ENCODE measurements around the gene BABAM2. TPM values are rescaled to one million over a fixed set of nuclear protein-coding genes. Genes with fewer than 3 reads are reported as not detected.

The BABAM2 gene
- total RNA-seq, 4 donors from 2014 or later = 34.4 to 44.9 (median 38.3) TPM

DNA sequence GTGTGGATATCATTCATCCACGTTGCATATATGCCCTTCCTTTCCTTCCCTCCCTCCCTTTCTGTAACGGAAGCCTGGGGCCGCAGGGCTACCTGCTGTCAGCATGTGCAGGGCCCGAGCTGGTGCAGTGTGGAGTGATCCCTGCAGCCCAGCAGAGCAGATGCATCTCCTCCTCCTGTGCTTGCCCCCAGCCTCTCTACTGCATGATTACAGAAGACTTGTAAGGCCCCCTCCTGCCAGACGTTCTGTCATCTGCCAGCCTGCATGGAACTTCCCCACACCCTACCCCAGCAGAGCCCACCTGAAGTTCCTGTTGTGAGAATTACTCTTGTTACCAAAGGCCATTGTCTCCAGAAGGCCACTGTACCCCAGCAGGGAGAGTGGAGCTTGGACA, 434.6 kb downstream of the BABAM2 start:
- no peak for TF ChIP-seq CTCF (IDR thresholded peaks at IDR 0.05; ENCODE audit: low read depth)

DNA sequence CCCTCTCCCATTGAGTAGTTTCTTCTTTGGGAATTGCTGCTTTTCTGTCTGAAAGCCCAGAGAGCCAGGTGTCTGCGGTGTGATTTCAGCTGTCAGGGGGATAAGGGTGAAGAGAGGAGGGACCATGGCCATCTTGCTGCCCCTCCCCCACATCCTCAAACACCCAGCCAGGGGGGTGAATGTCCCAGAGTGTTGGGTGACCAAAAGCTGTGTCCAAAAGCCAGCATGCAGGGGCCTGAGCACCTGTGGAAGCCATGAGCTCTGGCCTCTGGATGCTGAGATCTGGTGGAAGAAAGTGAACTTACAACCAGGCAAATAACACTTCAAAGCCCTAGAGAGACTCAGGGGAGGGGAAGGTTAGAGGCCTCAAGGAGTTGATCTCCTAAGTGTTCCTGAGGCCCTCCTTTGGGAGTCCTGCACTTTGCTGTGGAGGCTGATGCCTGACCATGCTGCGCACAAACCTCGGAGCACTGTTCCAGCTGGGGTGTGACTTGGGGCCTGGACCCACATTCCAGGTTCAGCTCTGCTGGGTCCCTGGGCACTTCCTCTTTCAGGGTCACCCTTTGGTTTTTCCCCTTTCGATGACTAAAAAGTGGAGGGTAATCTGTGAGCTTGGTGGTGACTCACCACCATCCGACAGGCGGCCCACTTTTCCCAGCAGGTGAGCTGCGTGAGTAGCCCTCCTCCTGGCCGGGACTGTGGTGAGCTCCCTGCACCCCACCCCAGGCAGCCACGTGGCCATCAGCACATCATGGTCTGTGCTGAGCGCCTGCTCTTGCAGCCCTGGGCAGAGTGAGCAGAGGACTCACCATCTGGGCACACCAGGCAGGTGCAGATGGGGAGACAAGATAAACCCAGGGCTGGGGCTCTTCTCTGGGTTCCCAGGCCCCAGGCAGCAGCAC, 435.3 kb downstream of the BABAM2 start:
- TF ChIP-seq CTCF (IDR thresholded peaks at IDR 0.05; ENCODE audit: low read depth) = no peak

DNA sequence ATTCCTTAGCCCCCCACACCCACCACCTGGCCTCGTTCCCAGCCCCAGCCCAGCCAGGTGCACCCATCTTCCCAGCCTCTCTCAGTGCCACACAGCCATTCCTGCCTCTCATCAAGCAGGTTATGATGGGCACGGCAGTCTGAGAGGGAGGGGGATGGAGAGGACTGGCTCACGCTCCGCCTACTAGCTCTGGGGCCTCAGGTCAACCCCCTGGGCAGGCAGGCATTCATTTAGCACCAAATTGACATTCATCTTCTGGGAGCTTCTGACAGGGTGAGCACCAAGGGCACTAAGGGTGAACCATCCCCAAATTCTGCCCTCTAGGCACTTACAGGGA, 435.9 kb downstream of the BABAM2 start:
- no peak for TF ChIP-seq CTCF (IDR thresholded peaks at IDR 0.05; ENCODE audit: low read depth)

- no peak for TF ChIP-seq CTCF (IDR thresholded peaks at IDR 0.05; ENCODE audit: low read depth)
These were observed 436.5 kb downstream of the BABAM2 start for GRCh38 chr2:28326881-28327505.

DNA sequence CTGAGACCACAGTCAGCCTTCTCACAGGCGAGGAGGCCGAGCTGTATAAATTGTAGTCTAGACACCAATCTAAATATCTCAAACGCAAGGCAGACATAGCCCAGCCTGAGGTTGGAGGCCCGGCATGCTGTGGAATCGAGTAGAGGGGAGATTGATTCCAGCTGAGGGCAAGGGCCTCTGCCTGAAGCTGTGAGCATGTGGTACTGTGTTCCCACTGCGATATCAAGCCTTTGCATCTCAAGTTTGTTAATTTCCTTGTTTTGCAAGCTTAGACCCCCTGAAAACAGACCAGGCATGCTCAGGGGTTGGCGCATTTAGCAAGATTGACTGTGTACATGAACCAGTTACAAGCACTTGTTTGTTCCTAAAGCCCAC, 437.0 kb downstream of the BABAM2 start:
- no peak for TF ChIP-seq CTCF (IDR thresholded peaks at IDR 0.05; ENCODE audit: low read depth)

- TF ChIP-seq CTCF (IDR thresholded peaks at IDR 0.05; ENCODE audit: low read depth) = no peak
These were observed 437.7 kb downstream of the BABAM2 start for GRCh38 chr2:28327956-28328922.
